ENCODE measurements around the gene ERF.

The ERF gene

DNA sequence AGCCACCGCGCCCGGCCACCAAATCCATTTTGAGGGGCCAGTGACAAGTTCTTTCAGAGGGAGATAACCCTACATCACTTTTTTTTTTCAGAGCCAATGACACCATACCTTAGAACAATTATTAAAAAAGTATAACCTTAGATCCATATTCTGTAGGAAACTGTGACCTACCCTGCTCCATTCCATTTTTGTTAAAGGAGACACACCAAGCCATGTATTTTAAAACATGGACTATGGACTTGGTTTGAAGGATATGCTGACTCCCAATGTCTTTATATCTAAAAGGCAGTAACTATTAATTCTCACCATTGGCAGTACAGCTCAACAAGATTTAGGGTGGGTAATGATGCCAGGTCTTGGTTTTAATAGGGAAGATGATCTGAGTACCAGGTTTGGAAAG lies 13.6 kb downstream of the ERF start:
- H3K4me1 ChIP-seq: peaks cover 8% of the 10 kb centered on the region
- DNase-seq (ENCODE audit: low spot score in 2 of 2): no peak
- peaks cover 17% of the 10 kb centered on the region for H3K36me3 ChIP-seq (replicated peaks)
- in situ Hi-C loops (cut with MboI; ENCODE audit: low sequenced_read_pairs): no loop called here
- H3K9me3 ChIP-seq: no peaks in the 10 kb centered on the region
- H3K4me3 ChIP-seq: peak overlapping the region; percentile 59
- H3K27me3 ChIP-seq (ENCODE audit: low read depth): no peaks in the 10 kb centered on the region

- Histone ChIP-seq H3K4me3 (no peak overlapping the region), H3K9me3 (no peaks in the 10 kb centered on the region), H3K36me3 (replicated peaks) (peaks cover 30% of the 10 kb centered on the region), H3K4me1 (peaks cover 3% of the 10 kb centered on the region; the same call in 1 of the 2 replicates), H3K27me3 (ENCODE audit: low read depth) (no peaks in the 10 kb centered on the region)
- DNase-seq (ENCODE audit: low spot score in 2 of 2): no peak
- in situ Hi-C loops (cut with MboI; ENCODE audit: low sequenced_read_pairs): no loop called here
Measured at GRCh38 chr19:42239544-42240220, 15.2 kb downstream of the ERF start.

GRCh38 chr19:42235181-42235580 lies 19.7 kb downstream of the ERF start:
- Histone ChIP-seq H3K36me3 (replicated peaks) (peaks cover 69% of the 10 kb centered on the region), H3K27me3 (ENCODE audit: low read depth) (no peaks in the 10 kb centered on the region), H3K9me3 (no peaks in the 10 kb centered on the region), H3K4me1 (no peaks in the 10 kb centered on the region), H3K4me3 (no peak overlapping the region)
- no peak for DNase-seq (ENCODE audit: low spot score in 2 of 2)
- in situ Hi-C loops (cut with MboI; ENCODE audit: low sequenced_read_pairs): no loop called here

- Histone ChIP-seq H3K36me3 (replicated peaks) (peaks cover 72% of the 10 kb centered on the region), H3K4me1 (no peaks in the 10 kb centered on the region), H3K4me3 (no peak overlapping the region), H3K27me3 (ENCODE audit: low read depth) (no peaks in the 10 kb centered on the region), H3K9me3 (no peaks in the 10 kb centered on the region)
- DNase-seq (ENCODE audit: low spot score in 2 of 2): no peak
- in situ Hi-C loops (cut with MboI; ENCODE audit: low sequenced_read_pairs): no loop called here
Measured at GRCh38 chr19:42234364-42234763, 20.6 kb downstream of the ERF start.

DNA sequence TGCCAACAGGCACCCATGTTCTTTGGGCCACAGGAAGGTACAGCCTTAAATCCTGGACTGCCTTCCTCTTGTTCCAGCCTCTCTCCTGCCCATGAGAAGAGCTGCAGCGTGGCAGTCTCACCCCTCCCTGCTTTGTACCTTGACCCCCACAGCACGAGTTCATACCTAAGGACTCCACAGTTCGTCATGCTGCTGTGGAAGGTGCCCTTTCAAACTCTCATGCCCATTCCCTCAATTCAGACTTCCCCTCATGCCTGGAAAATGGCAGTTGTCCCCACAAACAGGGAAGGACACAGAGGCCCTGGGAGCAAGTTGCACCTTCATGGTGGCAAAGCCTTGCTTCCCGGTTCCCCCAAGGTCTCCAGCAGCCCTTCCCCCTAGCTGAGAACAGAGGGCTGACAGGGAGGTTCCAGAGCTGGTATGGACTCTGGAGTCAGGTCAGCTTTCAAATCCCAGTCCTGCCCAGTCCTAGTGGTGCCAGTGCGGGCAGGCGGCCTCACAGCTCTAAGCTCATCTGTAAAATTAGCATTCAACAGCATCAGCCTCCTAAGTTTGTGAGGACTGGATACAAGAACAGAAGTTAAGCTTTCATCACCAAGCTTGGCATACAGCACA lies 21.1 kb downstream of the ERF start:
- Histone ChIP-seq H3K4me3 (no peak overlapping the region), H3K36me3 (replicated peaks) (peaks cover 76% of the 10 kb centered on the region), H3K27me3 (ENCODE audit: low read depth) (no peaks in the 10 kb centered on the region), H3K9me3 (no peaks in the 10 kb centered on the region), H3K4me1 (no peaks in the 10 kb centered on the region)
- no peak for DNase-seq (ENCODE audit: low spot score in 2 of 2)
- in situ Hi-C loops (cut with MboI; ENCODE audit: low sequenced_read_pairs): no loop called here

DNA sequence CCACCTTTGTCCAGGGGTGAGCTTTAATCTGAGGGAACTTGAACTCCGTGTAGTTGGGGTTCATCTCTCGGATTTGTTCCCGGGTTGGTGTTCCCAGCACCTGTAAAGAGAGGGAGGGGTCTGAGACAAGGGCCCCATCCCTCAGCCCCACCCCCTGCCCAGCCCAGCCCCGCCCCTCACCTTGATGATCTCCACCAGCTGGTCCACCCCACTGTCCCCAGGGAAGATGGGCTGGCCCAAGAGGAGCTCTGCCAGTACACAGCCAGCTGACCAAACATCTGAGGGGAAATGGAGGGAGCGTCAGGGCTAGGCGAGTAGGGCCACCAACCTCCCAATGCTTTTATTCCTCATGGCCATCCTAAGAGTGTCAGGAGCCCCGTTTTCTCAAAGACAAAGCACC lies 21.8 kb downstream of the ERF start:
- Histone ChIP-seq H3K4me3 (no peak overlapping the region), H3K9me3 (no peaks in the 10 kb centered on the region), H3K4me1 (no peaks in the 10 kb centered on the region), H3K36me3 (replicated peaks) (peaks cover 81% of the 10 kb centered on the region), H3K27me3 (ENCODE audit: low read depth) (no peaks in the 10 kb centered on the region)
- in situ Hi-C loops (cut with MboI; ENCODE audit: low sequenced_read_pairs): no loop called here
- no peak for DNase-seq (ENCODE audit: low spot score in 2 of 2)

GRCh38 chr19:42232435-42232834 lies 22.5 kb downstream of the ERF start:
- DNase-seq (ENCODE audit: low spot score in 2 of 2): no peak
- Histone ChIP-seq H3K27me3 (ENCODE audit: low read depth) (no peaks in the 10 kb centered on the region), H3K4me1 (no peaks in the 10 kb centered on the region), H3K36me3 (replicated peaks) (peaks cover 83% of the 10 kb centered on the region), H3K4me3 (no peak overlapping the region), H3K9me3 (no peaks in the 10 kb centered on the region)
- in situ Hi-C loops (cut with MboI; ENCODE audit: low sequenced_read_pairs): no loop called here

DNA sequence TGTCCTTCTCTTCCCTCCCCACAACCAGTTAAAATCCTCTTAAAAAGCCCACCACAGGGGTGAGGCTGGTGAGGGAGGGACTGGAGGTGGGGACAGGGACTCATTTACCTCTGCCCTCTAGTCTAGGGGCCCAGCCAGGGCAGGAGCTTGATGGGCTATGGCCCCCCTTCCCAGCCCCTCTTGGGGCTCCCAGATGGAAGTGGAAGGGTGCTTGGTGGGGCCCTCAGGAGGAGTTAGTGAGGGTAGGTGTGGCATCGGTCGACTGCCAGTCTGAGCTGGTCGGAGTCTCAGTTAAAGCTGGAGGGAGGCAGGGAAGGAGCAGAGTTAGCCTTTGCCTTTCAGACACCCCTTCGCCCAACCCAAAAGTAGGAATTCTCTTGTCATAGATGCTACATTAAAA lies 24.4 kb downstream of the ERF start:
- in situ Hi-C loops (cut with MboI; ENCODE audit: low sequenced_read_pairs): no loop called here
- no peaks in the 10 kb centered on the region for H3K9me3 ChIP-seq
- no peaks in the 10 kb centered on the region for H3K4me1 ChIP-seq
- no peaks in the 10 kb centered on the region for H3K27me3 ChIP-seq (ENCODE audit: low read depth)
- no peak overlapping the region for H3K4me3 ChIP-seq
- DNase-seq (ENCODE audit: low spot score in 2 of 2): no peak
- H3K36me3 ChIP-seq (replicated peaks): peaks cover 88% of the 10 kb centered on the region

DNA sequence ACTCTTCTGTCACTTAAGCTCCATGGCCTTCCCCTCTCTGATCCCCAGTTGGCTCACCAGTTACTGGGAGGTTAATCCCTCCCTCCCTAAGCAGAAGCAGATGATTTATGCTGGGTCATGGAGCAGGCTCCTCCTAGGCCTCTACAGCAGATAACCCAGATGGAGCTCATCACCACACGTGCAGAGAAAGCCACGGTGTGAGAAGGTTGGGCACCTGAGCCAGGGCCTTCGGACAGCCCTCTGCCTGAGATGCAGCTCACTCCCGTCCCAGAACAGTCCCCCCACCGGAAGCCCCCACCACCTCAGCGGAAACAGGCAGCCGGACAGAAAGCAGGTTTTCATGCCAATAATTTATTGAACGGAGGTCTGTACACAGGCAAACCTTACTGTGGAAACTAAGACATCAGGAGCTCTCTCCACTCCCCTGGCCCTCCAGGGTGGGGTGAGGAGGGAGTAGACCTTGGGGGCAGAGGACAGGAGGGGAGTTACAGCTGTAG lies 25.0 kb downstream of the ERF start:
- in situ Hi-C loops (cut with MboI; ENCODE audit: low sequenced_read_pairs): no loop called here
- no peak for DNase-seq (ENCODE audit: low spot score in 2 of 2)
- Histone ChIP-seq H3K27me3 (ENCODE audit: low read depth) (no peaks in the 10 kb centered on the region), H3K4me3 (no peak overlapping the region), H3K4me1 (no peaks in the 10 kb centered on the region), H3K36me3 (replicated peaks) (peaks cover 88% of the 10 kb centered on the region), H3K9me3 (no peaks in the 10 kb centered on the region)

- no peak overlapping the region for H3K4me3 ChIP-seq
- in situ Hi-C loops (cut with MboI; ENCODE audit: low sequenced_read_pairs): no loop called here
- H3K36me3 ChIP-seq (replicated peaks): peaks cover 88% of the 10 kb centered on the region
- no peaks in the 10 kb centered on the region for H3K9me3 ChIP-seq
- no peak for DNase-seq (ENCODE audit: low spot score in 2 of 2)
- H3K4me1 ChIP-seq: no peaks in the 10 kb centered on the region
- no peaks in the 10 kb centered on the region for H3K27me3 ChIP-seq (ENCODE audit: low read depth)
Measured at GRCh38 chr19:42229301-42229854, 25.6 kb downstream of the ERF start.

DNA sequence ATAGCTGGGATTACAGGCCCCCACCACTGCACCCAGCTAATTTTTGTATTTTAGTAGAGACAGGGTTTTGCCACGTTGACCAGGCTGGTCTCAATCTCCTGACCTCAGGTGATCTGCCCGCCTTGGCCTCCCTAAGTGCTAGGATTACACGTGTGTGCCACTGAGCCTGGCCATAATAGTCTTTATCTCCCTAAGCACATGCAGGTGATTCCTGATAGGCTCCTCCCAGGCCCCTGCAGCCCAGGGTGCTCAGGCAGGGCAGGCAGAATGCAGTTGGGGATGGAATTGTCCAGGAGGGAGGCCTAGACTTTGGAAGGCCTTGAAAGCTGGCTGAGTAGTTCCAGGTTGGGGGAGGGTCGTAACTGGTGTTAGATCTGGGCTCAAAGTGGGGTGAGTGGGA lies 26.3 kb downstream of the ERF start:
- H3K4me3 ChIP-seq: no peak overlapping the region
- no peaks in the 10 kb centered on the region for H3K4me1 ChIP-seq
- H3K36me3 ChIP-seq (replicated peaks): peaks cover 83% of the 10 kb centered on the region
- DNase-seq (ENCODE audit: low spot score in 2 of 2): no peak
- H3K9me3 ChIP-seq: no peaks in the 10 kb centered on the region
- H3K27me3 ChIP-seq (ENCODE audit: low read depth): no peaks in the 10 kb centered on the region
- in situ Hi-C loops (cut with MboI; ENCODE audit: low sequenced_read_pairs): no loop called here

DNA sequence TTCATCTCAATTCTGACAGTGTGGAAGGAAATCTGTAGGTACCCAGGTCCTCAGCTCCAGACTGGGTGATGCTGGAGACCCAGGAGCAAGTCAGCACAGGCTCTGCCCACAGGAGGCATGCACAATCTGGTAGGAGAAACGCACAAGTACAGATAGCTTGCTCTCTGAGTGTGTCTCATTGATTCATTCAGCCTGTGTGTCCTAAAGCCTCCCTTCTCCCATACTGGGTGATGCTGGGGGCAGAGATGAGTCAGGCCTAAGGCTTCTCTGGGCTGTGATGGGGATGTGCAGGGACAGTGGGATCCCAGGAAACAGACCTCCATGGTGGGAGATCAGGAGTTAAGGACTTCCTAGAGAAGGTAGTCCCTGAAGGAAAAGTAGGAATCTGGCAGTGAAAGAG lies 28.0 kb downstream of the ERF start:
- no peaks in the 10 kb centered on the region for H3K9me3 ChIP-seq
- no peaks in the 10 kb centered on the region for H3K27me3 ChIP-seq (ENCODE audit: low read depth)
- no peak overlapping the region for H3K4me3 ChIP-seq
- no peak for DNase-seq (ENCODE audit: low spot score in 2 of 2)
- in situ Hi-C loops (cut with MboI; ENCODE audit: low sequenced_read_pairs): no loop called here
- no peaks in the 10 kb centered on the region for H3K4me1 ChIP-seq
- H3K36me3 ChIP-seq (replicated peaks): peaks cover 77% of the 10 kb centered on the region

DNA sequence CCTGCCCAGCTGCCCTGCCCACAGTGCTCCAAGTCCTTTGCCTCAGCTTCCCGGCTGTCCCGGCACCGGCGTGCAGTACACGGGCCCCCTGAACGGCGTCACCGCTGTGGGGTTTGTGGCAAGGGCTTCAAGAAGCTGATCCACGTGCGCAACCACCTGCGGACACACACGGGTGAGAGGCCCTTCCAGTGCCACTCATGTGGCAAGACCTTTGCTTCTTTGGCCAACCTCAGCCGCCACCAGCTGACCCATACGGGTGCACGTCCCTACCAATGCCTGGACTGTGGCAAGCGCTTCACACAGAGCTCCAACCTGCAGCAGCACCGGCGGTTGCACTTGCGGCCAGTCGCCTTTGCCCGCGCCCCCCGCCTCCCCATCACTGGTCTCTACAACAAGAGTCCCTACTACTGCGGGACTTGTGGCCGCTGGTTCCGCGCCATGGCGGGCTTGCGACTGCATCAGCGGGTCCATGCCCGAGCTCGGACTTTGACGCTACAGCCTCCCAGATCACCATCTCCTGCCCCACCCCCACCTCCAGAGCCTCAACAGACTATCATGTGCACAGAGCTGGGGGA lies 29.1 kb downstream of the ERF start:
- H3K36me3 ChIP-seq (replicated peaks): peaks cover 66% of the 10 kb centered on the region
- in situ Hi-C loops (cut with MboI; ENCODE audit: low sequenced_read_pairs): no loop called here
- no peak overlapping the region for H3K4me3 ChIP-seq
- no peaks in the 10 kb centered on the region for H3K27me3 ChIP-seq (ENCODE audit: low read depth)
- H3K4me1 ChIP-seq: peaks cover 5% of the 10 kb centered on the region
- DNase-seq (ENCODE audit: low spot score in 2 of 2): no peak
- no peaks in the 10 kb centered on the region for H3K9me3 ChIP-seq

Measured in HAP-1 (cell line).